HepG2 (cell line): Measurements from ENCODE around the gene B4GALT2. TPM values are rescaled to one million over a fixed set of nuclear protein-coding genes. Genes with fewer than 3 reads are reported as not detected.

Experiments used
- ARID2 ChIP-seq: sonication (generic); formaldehyde crosslinking; IDR thresholded peaks from 2 replicates; pipeline ENCODE4 v1.8.1; 2022; ENCODE audit warnings: mild to moderate bottlenecking, missing genetic modification reagents, borderline replicate concordance
- CC2D1A ChIP-seq: sonication (generic); formaldehyde crosslinking; IDR thresholded peaks from 2 replicates; pipeline ENCODE4 v1.8.1; 2023; ENCODE audit warnings: mild to moderate bottlenecking, missing genetic modification reagents
- E2F1 ChIP-seq: sonication (generic); formaldehyde crosslinking; IDR thresholded peaks from 2 replicates; pipeline ENCODE4 v1.5.0; 2020; ENCODE audit warnings: missing genetic modification reagents
- SNAPC4 ChIP-seq: sonication (generic); formaldehyde crosslinking; IDR thresholded peaks from 2 replicates; pipeline ENCODE4 v1.4.0; 2020; ENCODE audit warnings: mild to moderate bottlenecking, missing genetic modification reagents
- SRF ChIP-seq: IDR thresholded peaks from 2 replicates; pipeline ENCODE4 v1.6.1; 2011; ENCODE audit warnings: mild to moderate bottlenecking, low read depth, low read length, moderate library complexity
- ZFP36 ChIP-seq: fragments of 150-350 bp; IDR thresholded peaks from 2 replicates; pipeline ENCODE4 v1.6.1; 2018; ENCODE audit warnings: borderline replicate concordance, low read length, low read depth; ENCODE audit not compliant: partially characterized antibody
- ZNF275 ChIP-seq: sonication (generic); formaldehyde crosslinking; IDR thresholded peaks from 2 replicates; pipeline ENCODE4 v1.8.0; 2022; ENCODE audit warnings: missing genetic modification reagents, mild to moderate bottlenecking, inconsistent platforms, borderline replicate concordance
- ZNF34 ChIP-seq: sonication (generic); formaldehyde crosslinking; IDR thresholded peaks from 2 replicates; pipeline ENCODE4 v1.4.0; 2020; ENCODE audit warnings: mild to moderate bottlenecking, missing genetic modification reagents, borderline replicate concordance
- ZNF367 ChIP-seq: sonication (generic); formaldehyde crosslinking; IDR thresholded peaks from 2 replicates; pipeline ENCODE4 v1.4.0; 2020; ENCODE audit warnings: missing genetic modification reagents, borderline replicate concordance
- ZNF407 ChIP-seq: sonication (generic); formaldehyde crosslinking; IDR thresholded peaks from one replicate; pipeline ENCODE4 v1.5.1; 2020; ENCODE audit warnings: mild to moderate bottlenecking, missing genetic modification reagents; ENCODE audit errors: not compliant biosample characterization
- ZNF670 ChIP-seq: sonication (generic); formaldehyde crosslinking; IDR thresholded peaks from 2 replicates; pipeline ENCODE4 v1.8.0; 2022; ENCODE audit warnings: mild to moderate bottlenecking, missing genetic modification reagents, borderline replicate concordance
- ZSCAN9 ChIP-seq: IDR thresholded peaks from 2 replicates; pipeline ENCODE4 v1.6.1; 2016; ENCODE audit warnings: borderline replicate concordance
- polyA plus RNA-seq, 8 experiments: library from polyadenylated mRNA; depleted of rRNA in 3 of 8; stranded (reverse) in 7 of 8; unstranded in 1 of 8; fragments of >200 nt; fragmentation: Illumina TruSeq in 4 of 8; extraction: Trizol in 4 of 8; gene quantifications; 2 replicates each; pipeline versions ENCODE4 v1.2.1 to v1.2.3, GENCODE V29; 2011 to 2016; ENCODE audit warnings: low read depth in 4 of 8, missing spikeins in 1 of 8, mixed read lengths in 1 of 8; ENCODE audit not compliant: insufficient read depth in 1 of 8
- total RNA-seq, 5 experiments: library from RNA; depleted of rRNA; stranded (reverse); fragments of >200 nt; fragmentation: Illumina TruSeq; extraction: Trizol; gene quantifications; 2 replicates each; pipeline ENCODE4 v1.2.3, GENCODE V29; 2016; ENCODE audit warnings: low read depth in 1 of 5

The B4GALT2 gene
- total and polyA plus RNA-seq, 2 of the 13 experiments (the other 11 are each of a cell fraction or from before 2014, with no cell fraction given) = 41.9 to 78.0 TPM

GRCh38 chr1:43935711-43936427 is 43.1 kb upstream of the B4GALT2 start (continued):
- TF ChIP-seq ZNF367 (CRISPR knock-in tag) = no peak
- no peak for TF ChIP-seq SRF
- TF ChIP-seq SNAPC4 (CRISPR knock-in tag) = no peak
- TF ChIP-seq CC2D1A (CRISPR knock-in tag) = no peak
- TF ChIP-seq ZNF407 (CRISPR knock-in tag) = no peak
- TF ChIP-seq ZNF670 = no peak
- TF ChIP-seq ZNF275 (CRISPR knock-in tag) = no peak
- TF ChIP-seq ZFP36 = no peak
- TF ChIP-seq ARID2 (CRISPR knock-in tag) = no peak
- no peak for TF ChIP-seq E2F1 (CRISPR knock-in tag)
- TF ChIP-seq ZNF34 (CRISPR knock-in tag) = no peak
- TF ChIP-seq ZSCAN9 (CRISPR knock-in tag) = no peak
